Caco-2 (cell line): Measurements from ENCODE around the gene PUDP. TPM values are rescaled to one million over a fixed set of nuclear protein-coding genes. Genes with fewer than 3 reads are reported as not detected.

Experiments
- BruUV-seq: library from RNA; stranded (reverse); fragments of 400-500 nt; replicated peaks from 2 replicates; lab custom pipeline; 2021; lab: Mats Ljungman, UMichigan
- CTCF ChIA-PET: fragments of 300-600 bp; sonication (Branson Sonifier 250); formaldehyde crosslinking; loops from one replicate; lab custom pipeline; 2022; ENCODE audit warnings: antibody characterized with exemption; lab: Charles Lee
- POLR2A ChIA-PET: fragments of 300-600 bp; sonication (Branson Sonifier 250); formaldehyde crosslinking; loops from one replicate; lab custom pipeline; 2022; ENCODE audit warnings: antibody characterized with exemption; lab: Charles Lee
- DNase-seq, 2 experiments: peaks; one replicate each; pipeline versions ENCODE4 v3.0.0 to v3.0.0-alpha.2; 2020 to 2022
- H3K27me3 ChIP-seq: replicated peaks from 2 replicates; pipeline ENCODE4 v1.6.0; 2011; ENCODE audit warnings: low read length; ENCODE audit not compliant: control insufficient read depth, insufficient read depth
- H3K36me3 ChIP-seq: 2 replicates; pipeline ENCODE4 v1.5.1; 2011; ENCODE audit warnings: low read length; ENCODE audit not compliant: control insufficient read depth, insufficient read depth
- H3K4me1 ChIP-seq: fragments of 250-450 bp; sonication (Bioruptor Pico); 2 replicates; pipeline ENCODE4 v1.5.1; 2020; ENCODE audit warnings: mild to moderate bottlenecking
- H3K4me3 ChIP-seq: 2 replicates; pipeline ENCODE4 v1.5.1; 2011; ENCODE audit warnings: low read depth, mild to moderate bottlenecking, control low read depth, low read length
- H3K9me3 ChIP-seq: fragments of 250-450 bp; sonication (Bioruptor Pico); 2 replicates; pipeline ENCODE4 v1.5.1; 2020; ENCODE audit warnings: mild to moderate bottlenecking, moderate library complexity
- H3K27ac Mint-ChIP-seq: one replicate; pipeline ENCODE4 v1.8.0; 2022; ENCODE audit warnings: mixed read lengths; ENCODE audit not compliant: unreplicated experiment
- H3K27me3 Mint-ChIP-seq: one replicate; pipeline ENCODE4 v1.8.0; 2022; ENCODE audit warnings: mixed read lengths; ENCODE audit not compliant: insufficient read depth, unreplicated experiment
- H3K36me3 Mint-ChIP-seq: one replicate; pipeline ENCODE4 v1.8.0; 2022; ENCODE audit warnings: mild to moderate bottlenecking, mixed read lengths; ENCODE audit not compliant: insufficient read depth, unreplicated experiment
- H3K4me1 Mint-ChIP-seq: one replicate; pipeline ENCODE4 v1.8.0; 2022; ENCODE audit warnings: low read depth, mixed read lengths; ENCODE audit not compliant: unreplicated experiment
- H3K4me3 Mint-ChIP-seq: one replicate; pipeline ENCODE4 v1.8.0; 2022; ENCODE audit warnings: mild to moderate bottlenecking, moderate library complexity, mixed read lengths; ENCODE audit not compliant: unreplicated experiment
- H3K9me3 Mint-ChIP-seq: one replicate; pipeline ENCODE4 v1.8.0; 2022; ENCODE audit warnings: mixed read lengths; ENCODE audit not compliant: unreplicated experiment
- intact Hi-C: fragments of 100-400 bp; cut with micrococcal nuclease; formaldehyde crosslinking; loops from one replicate; pipeline ENCODE4 v1.10.0; 2022; ENCODE audit not compliant: unreplicated experiment
- total RNA-seq: library from RNA; stranded (reverse); gene quantifications from 2 replicates; pipeline ENCODE4 v1.2.3, GENCODE V29; 2022
- TF ChIP-seq, protein P1 (sequence below), 2 experiments: fragments of 200-600 bp in 1 of 2; IDR thresholded peaks; 1 replicate in 1 of 2; 2 replicates in 1 of 2; pipeline versions ENCODE4 v1.5.1 to v1.8.0; 2011 to 2022; ENCODE audit warnings: antibody characterized with exemption in 1 of 2, control low read depth in 1 of 2, inconsistent platforms in 1 of 2, low read depth in 1 of 2, low read length in 1 of 2, mild to moderate bottlenecking in 1 of 2, moderate library complexity in 1 of 2; ENCODE audit not compliant: insufficient read depth in 1 of 2, severe bottlenecking in 1 of 2, unreplicated experiment in 1 of 2

The PUDP gene
- total RNA-seq, 1 experiment from 2014 or later: 57.5 TPM

DNA sequence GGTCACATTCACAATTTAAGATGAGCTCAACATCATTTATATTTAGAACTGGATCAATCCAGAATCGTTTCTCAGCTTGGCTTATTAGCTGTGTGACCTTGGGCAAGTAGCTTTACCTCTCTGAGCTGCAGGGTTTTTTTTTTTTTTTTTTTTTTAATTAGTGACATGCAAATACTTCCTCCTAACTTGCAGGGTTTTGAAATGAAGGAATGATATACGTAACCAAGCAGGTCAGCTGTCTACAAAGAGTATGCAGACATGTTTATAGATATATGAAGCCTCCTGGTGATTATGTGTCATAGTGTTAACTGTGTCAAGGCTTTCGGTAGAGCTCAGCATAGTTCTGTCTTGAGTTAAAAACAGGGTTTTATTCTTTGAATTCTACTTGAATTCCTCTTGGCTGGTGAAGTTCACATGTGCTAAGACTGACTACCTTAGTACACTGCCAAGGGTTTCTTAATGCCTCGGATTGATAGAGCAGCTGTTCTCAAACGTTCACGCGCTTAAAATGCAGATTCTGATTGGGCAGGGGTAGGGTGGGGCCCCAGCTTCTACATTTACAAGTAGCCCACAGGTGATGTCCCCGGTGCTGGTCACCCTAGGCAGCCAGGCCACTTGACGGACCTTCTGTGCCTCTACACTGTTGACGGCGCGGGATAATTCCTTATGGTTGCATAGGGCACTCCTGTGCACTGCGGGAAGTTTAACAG lies 1.1 kb downstream of the PUDP start:
- H3K4me1 Mint-ChIP-seq: peaks cover 7% of the 10 kb centered on the region
- BruUV-seq: TSS peak; percentile 35
- CTCF ChIA-PET: no interaction called here

DNA sequence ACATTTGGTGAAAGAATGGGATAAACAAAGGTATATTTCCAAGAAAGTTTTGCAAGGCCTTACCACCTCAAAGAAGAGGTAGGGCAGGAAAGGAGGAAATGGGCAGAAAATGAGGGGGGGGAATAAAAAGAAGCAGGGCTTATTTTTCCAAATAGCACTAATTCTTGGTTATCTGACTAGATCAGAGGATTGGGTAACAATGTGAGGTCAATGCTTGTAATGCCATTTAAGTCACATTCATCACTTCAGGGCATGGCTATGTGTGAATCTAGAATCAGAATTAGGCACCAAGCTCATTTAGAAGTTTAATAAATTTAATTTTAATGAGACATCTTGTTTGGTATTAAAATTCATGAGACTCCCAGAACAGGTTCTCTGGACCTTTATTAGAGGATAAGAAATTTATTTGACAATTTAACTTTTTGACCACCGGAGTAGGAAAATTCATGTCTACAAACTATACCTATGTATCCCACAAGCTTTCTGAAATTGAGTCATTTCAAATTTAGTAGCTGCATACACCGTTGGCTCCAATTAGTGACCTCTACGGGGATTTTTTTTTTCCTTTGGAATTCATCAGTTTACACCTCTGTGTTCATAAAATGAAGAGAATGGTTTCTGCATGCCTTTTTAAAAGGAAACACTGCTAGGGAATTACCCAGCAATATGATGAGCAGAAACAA lies 1.8 kb downstream of the PUDP start:
- H3K36me3 ChIP-seq: no peaks in the 10 kb centered on the region
- peak overlapping the region; percentile 87 for H3K27ac Mint-ChIP-seq
- TF ChIP-seq, protein P1, sequence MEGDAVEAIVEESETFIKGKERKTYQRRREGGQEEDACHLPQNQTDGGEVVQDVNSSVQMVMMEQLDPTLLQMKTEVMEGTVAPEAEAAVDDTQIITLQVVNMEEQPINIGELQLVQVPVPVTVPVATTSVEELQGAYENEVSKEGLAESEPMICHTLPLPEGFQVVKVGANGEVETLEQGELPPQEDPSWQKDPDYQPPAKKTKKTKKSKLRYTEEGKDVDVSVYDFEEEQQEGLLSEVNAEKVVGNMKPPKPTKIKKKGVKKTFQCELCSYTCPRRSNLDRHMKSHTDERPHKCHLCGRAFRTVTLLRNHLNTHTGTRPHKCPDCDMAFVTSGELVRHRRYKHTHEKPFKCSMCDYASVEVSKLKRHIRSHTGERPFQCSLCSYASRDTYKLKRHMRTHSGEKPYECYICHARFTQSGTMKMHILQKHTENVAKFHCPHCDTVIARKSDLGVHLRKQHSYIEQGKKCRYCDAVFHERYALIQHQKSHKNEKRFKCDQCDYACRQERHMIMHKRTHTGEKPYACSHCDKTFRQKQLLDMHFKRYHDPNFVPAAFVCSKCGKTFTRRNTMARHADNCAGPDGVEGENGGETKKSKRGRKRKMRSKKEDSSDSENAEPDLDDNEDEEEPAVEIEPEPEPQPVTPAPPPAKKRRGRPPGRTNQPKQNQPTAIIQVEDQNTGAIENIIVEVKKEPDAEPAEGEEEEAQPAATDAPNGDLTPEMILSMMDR (IDR thresholded peaks at IDR 0.05; ENCODE audit: insufficient read depth in 1 of 2, low read depth in 1 of 2, low read length in 1 of 2, severe bottlenecking in 1 of 2, unreplicated experiment in 1 of 2): no peak
- no peak for DNase-seq
- no peaks in the 10 kb centered on the region for H3K27me3 Mint-ChIP-seq
- H3K36me3 Mint-ChIP-seq: peaks cover 7% of the 10 kb centered on the region
- no peak overlapping the region for H3K4me3 ChIP-seq
- H3K4me3 Mint-ChIP-seq: peak overlapping the region; percentile 53
- CTCF ChIA-PET: no interaction called here
- H3K27me3 ChIP-seq: no peaks in the 10 kb centered on the region
- intact Hi-C loops: loop anchor here (2.0 kb wide), 1 partner anchor 73 kb away; no protein-coding TSS in a partner anchor
- BruUV-seq: no TSS peak
- no peaks in the 10 kb centered on the region for H3K9me3 Mint-ChIP-seq
- POLR2A ChIA-PET: interaction anchor here (1.2 kb wide), 1 partner anchor 13 kb away, joined by 4 read pairs; no protein-coding TSS in a partner anchor
- peaks cover 7% of the 10 kb centered on the region for H3K4me1 Mint-ChIP-seq
- H3K4me1 ChIP-seq: peaks cover 29% of the 10 kb centered on the region
- no peaks in the 10 kb centered on the region for H3K9me3 ChIP-seq

More for the DNA sequence above, 1.1 kb downstream of the PUDP start:
- H3K9me3 Mint-ChIP-seq: no peaks in the 10 kb centered on the region
- H3K4me3 Mint-ChIP-seq: peak overlapping the region; percentile 75
- Histone ChIP-seq H3K4me1 (peaks cover 29% of the 10 kb centered on the region), H3K27me3 (no peaks in the 10 kb centered on the region), H3K36me3 (no peaks in the 10 kb centered on the region), H3K4me3 (peak overlapping the region; percentile 87), H3K9me3 (no peaks in the 10 kb centered on the region)
- POLR2A ChIA-PET: interaction anchor here (1.2 kb wide), 1 partner anchor 14 kb away, joined by 4 read pairs; no protein-coding TSS in a partner anchor
- peak overlapping the region; percentile 35 for H3K27ac Mint-ChIP-seq
- intact Hi-C loops: loop anchor here (2.0 kb wide), 1 partner anchor 72 kb away; no protein-coding TSS in a partner anchor
- TF ChIP-seq, protein P1 (IDR thresholded peaks at IDR 0.05; ENCODE audit: insufficient read depth in 1 of 2, low read depth in 1 of 2, low read length in 1 of 2, severe bottlenecking in 1 of 2, unreplicated experiment in 1 of 2): no peak
- DNase-seq: peak in 1 of 2 experiments; percentile 33
- peaks cover 7% of the 10 kb centered on the region for H3K36me3 Mint-ChIP-seq
- H3K27me3 Mint-ChIP-seq: no peaks in the 10 kb centered on the region

DNA sequence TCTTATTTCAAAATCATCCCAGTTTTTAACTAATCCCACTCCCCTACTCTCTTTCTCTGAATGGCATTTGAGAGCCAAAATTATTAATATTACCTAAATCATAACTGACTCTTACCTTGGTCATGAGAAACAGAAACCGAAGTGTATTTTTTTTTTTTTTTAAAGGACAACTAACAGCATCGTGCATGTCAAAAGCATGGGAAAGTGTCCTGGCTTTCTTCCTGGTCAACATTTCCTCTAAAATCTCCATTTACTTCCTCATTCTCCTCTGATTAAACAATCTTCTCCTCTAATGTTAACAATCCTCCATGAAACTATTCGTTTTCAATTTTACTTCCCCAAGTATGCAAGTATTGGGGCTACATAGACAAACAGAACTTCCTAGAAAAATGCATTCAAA lies 2.5 kb downstream of the PUDP start:
- TF ChIP-seq, protein P1 (IDR thresholded peaks at IDR 0.05; ENCODE audit: insufficient read depth in 1 of 2, low read depth in 1 of 2, low read length in 1 of 2, severe bottlenecking in 1 of 2, unreplicated experiment in 1 of 2): no peak
- H3K9me3 Mint-ChIP-seq: no peaks in the 10 kb centered on the region
- H3K27me3 ChIP-seq: no peaks in the 10 kb centered on the region
- H3K4me3 ChIP-seq: no peak overlapping the region
- no TSS peak for BruUV-seq
- H3K36me3 ChIP-seq: no peaks in the 10 kb centered on the region
- intact Hi-C loops: no loop called here
- H3K4me1 ChIP-seq: peaks cover 29% of the 10 kb centered on the region
- H3K27me3 Mint-ChIP-seq: no peaks in the 10 kb centered on the region
- H3K36me3 Mint-ChIP-seq: peaks cover 7% of the 10 kb centered on the region
- H3K4me3 Mint-ChIP-seq: peak overlapping the region; percentile 53
- peak overlapping the region; percentile 87 for H3K27ac Mint-ChIP-seq
- ChIA-PET POLR2A (no interaction called here), CTCF (no interaction called here)
- peaks cover 7% of the 10 kb centered on the region for H3K4me1 Mint-ChIP-seq
- H3K9me3 ChIP-seq: no peaks in the 10 kb centered on the region
- no peak for DNase-seq
